Smooth muscle cell (in vitro differentiated cells): Measurements from ENCODE around the gene PRR32. TPM values are rescaled to one million over a fixed set of nuclear protein-coding genes. Genes with fewer than 3 reads are reported as not detected.
"Not testable (repeated sequence)": the region's sequence is repeated elsewhere in the genome, so short reads cannot be mapped to it uniquely, and the experiment has no call there.

ENCODE experiments used
- DNase-seq: peaks from one replicate; lab custom pipeline; 2025; ENCODE audit not compliant: unreplicated experiment; lab: John Stamatoyannopoulos, UW
- H2AFZ ChIP-seq: fragments of 200-600 bp; sonication (generic); 2 replicates; pipeline ENCODE4 v1.6.0; 2016; ENCODE audit warnings: antibody characterized with exemption, low read depth, mild to moderate bottlenecking
- H3F3A ChIP-seq: fragments of 200-600 bp; sonication (generic); 2 replicates; pipeline ENCODE4 v1.6.0; 2017; ENCODE audit warnings: antibody characterized with exemption, low read depth
- H3K27ac ChIP-seq: fragments of 200-600 bp; sonication (generic); 2 replicates; pipeline ENCODE4 v1.5.1; 2016; ENCODE audit warnings: low read depth, mild to moderate bottlenecking
- H3K27me3 ChIP-seq: fragments of 200-600 bp; sonication (generic); 2 replicates; pipeline ENCODE4 v1.6.1; 2016; ENCODE audit warnings: low read depth, mild to moderate bottlenecking
- H3K36me3 ChIP-seq: fragments of 200-600 bp; sonication (generic); 2 replicates; pipeline ENCODE4 v1.5.1; 2016; ENCODE audit warnings: low read depth
- H3K4me1 ChIP-seq: fragments of 200-600 bp; sonication (generic); 2 replicates; pipeline ENCODE4 v1.5.1; 2016; ENCODE audit warnings: low read depth
- H3K4me2 ChIP-seq: fragments of 200-600 bp; sonication (generic); 2 replicates; pipeline ENCODE4 v1.6.0; 2016; ENCODE audit warnings: mild to moderate bottlenecking
- H3K4me3 ChIP-seq: fragments of 200-600 bp; sonication (generic); 2 replicates; pipeline ENCODE4 v1.5.1; 2016; ENCODE audit warnings: mild to moderate bottlenecking
- H3K79me2 ChIP-seq: fragments of 200-600 bp; sonication (generic); 2 replicates; pipeline ENCODE4 v1.6.0; 2016; ENCODE audit warnings: low read depth, mild to moderate bottlenecking
- H3K9ac ChIP-seq: fragments of 200-600 bp; sonication (generic); 2 replicates; pipeline ENCODE4 v1.6.0; 2016; ENCODE audit warnings: low read depth
- H3K9me3 ChIP-seq: fragments of 200-600 bp; sonication (generic); replicated peaks from 2 replicates; pipeline ENCODE4 v1.5.1; 2016; ENCODE audit warnings: low read depth
- H4K20me1 ChIP-seq: fragments of 200-600 bp; sonication (generic); 2 replicates; pipeline ENCODE4 v1.6.0; 2016; ENCODE audit warnings: low read depth
- CTCF ChIP-seq: fragments of 200-600 bp; sonication (generic); IDR thresholded peaks from 2 replicates; pipeline ENCODE4 v1.5.1; 2017; ENCODE audit warnings: borderline replicate concordance, mild to moderate bottlenecking, antibody characterized with exemption; ENCODE audit not compliant: insufficient read depth, poor library complexity, severe bottlenecking
- WGBS: methylation state at CpG from one replicate; pipeline ENCODE4 v1.1.7; 2016; ENCODE audit warnings: low lambda C conversion rate; 5-methylcytosine and 5-hydroxymethylcytosine counted together
- polyA plus RNA-seq: library from polyadenylated mRNA; unstranded; fragments of >200 nt; fragmentation: Nextera tagmentation; extraction: Ambion mirVana; gene quantifications from 2 replicates; pipeline ENCODE4 v1.2.1, GENCODE V29; 2016
- total RNA-seq: library from RNA; depleted of rRNA; stranded (reverse); fragments of >200 nt; gene quantifications from 2 replicates; pipeline ENCODE4 v1.2.3, GENCODE V29; 2014

The PRR32 gene, protein sequence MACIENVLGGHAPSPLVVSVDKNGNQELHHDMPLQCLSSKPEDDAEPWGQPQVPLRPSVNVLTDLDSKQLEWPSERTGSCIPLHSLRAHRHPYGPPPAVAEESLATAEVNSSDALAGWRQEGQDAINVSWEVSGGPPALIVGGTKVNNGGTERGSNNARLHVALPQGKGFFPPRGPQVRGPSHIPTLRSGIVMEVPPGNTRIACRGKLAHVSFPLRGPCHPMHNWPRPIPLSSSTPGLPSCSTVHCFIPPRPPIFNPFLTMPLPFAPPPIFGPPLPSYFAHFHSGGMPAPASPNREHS
- total RNA-seq (not detected in 2 replicates), polyA plus RNA-seq (not detected in 2 replicates)

DNA sequence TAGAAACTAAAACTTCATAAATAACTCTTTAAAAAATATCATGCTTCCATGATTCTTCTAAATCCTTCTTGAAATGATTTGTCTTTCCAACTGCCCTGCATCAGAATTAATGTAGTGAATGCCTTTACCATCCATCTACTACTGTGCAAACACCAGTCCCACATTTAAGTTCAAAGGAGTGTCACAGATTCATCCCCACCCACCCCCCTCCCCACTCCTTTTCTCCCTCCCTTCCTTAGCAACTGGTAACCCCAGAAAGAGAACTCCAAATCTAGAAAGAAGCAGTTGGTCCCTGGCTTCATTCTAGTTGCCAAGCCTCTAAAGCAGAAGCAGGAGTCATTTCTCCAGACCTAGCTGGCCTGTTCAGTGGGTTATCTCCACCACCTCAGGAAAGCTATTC is at the start of gene PRR32:
PRR32 (plus strand) TSS at position 301 of the 400 bp plus-strand sequence. CDS start 115 bp downstream, outside the sequence.
- H3K9ac ChIP-seq = no peak within 1 kb of the TSS
- no peak within 1 kb of the TSS for H3K4me3 ChIP-seq
- no peak within 1 kb of the TSS for H2AFZ ChIP-seq
- H3K27ac ChIP-seq = no peak within 1 kb of the TSS
- H3K4me1 ChIP-seq = no peaks in the 10 kb centered on the region
- no peak for DNase-seq
- H3K27me3 ChIP-seq = no peaks in the 10 kb centered on the region
- H3K9me3 ChIP-seq = no peaks in the 10 kb centered on the region
- TF ChIP-seq CTCF = no peak
- H3F3A ChIP-seq = no peaks in the 10 kb centered on the region
- H3K4me2 ChIP-seq = peak within 1 kb of the TSS; percentile 9
- H4K20me1 ChIP-seq = no peaks in the 10 kb centered on the region
- H3K36me3 ChIP-seq = no peaks in the 10 kb centered on the region
- H3K79me2 ChIP-seq = no peaks in the 10 kb centered on the region

DNA sequence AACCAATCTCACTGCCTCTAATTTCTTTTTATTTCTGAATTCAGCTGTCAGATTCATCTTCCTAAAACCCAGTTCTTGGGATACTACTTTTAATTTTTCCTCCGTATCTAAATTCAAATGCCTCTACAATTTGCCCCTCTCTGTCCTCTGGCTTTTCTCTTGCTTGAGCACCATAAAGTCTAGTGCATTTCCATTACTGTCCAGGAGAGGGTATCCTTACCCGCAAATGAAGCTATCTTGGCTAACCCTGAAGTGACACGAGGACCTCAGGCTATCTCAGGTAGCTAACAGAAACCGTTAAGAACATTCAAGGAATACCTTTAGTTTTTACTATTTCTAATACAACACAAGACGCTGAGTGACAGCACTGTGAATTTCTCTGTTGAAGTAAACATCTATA is 49.4 kb upstream of the PRR32 start:
- H3K4me2 ChIP-seq = no peak overlapping the region
- H2AFZ ChIP-seq = no peak overlapping the region
- H3K36me3 ChIP-seq = no peaks in the 10 kb centered on the region
- H3K9ac ChIP-seq = no peak overlapping the region
- H3K4me1 ChIP-seq = no peaks in the 10 kb centered on the region
- peaks cover 3% of the 10 kb centered on the region for H3K9me3 ChIP-seq
- no peak overlapping the region for H3K4me3 ChIP-seq
- no peaks in the 10 kb centered on the region for H3K79me2 ChIP-seq
- 34% methylated on average over 5 of the region's 5 CpGs for WGBS
- no peaks in the 10 kb centered on the region for H3K27me3 ChIP-seq
- peak; percentile 46 for TF ChIP-seq CTCF
- H3F3A ChIP-seq = no peaks in the 10 kb centered on the region
- H4K20me1 ChIP-seq = no peaks in the 10 kb centered on the region
- no peak for DNase-seq
- H3K27ac ChIP-seq = no peak overlapping the region

DNA sequence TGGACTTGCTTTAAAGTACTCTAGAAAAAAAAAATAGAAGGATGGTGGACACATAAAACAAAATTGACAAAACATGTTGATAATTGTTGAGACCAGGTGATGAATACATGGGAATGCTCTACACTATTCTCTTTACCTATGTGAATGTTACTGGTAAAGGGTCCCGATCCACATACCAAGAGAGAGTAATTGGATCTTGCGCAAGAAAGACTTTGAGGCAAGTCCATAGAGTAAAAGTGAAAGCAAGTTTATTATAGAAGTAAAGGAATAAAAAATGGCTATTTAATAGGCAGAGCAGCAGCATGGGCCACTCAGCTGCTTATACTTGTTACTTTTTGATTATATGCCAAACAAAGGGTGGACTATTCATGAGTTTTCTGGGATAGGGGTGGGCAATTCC is 34.0 kb upstream of the PRR32 start:
- Histone ChIP-seq H2AFZ (no peak overlapping the region), H3K4me3 (no peak overlapping the region), H3K27me3 (no peaks in the 10 kb centered on the region), H4K20me1 (no peaks in the 10 kb centered on the region), H3K27ac (no peak overlapping the region), H3K9ac (no peak overlapping the region), H3F3A (no peaks in the 10 kb centered on the region), H3K9me3 (no peaks in the 10 kb centered on the region), H3K4me1 (no peaks in the 10 kb centered on the region), H3K36me3 (no peaks in the 10 kb centered on the region), H3K79me2 (no peaks in the 10 kb centered on the region), H3K4me2 (no peak overlapping the region)
- 98% methylated on average over 2 of the region's 2 CpGs for WGBS
- no peak for DNase-seq
- TF ChIP-seq CTCF = no peak

DNA sequence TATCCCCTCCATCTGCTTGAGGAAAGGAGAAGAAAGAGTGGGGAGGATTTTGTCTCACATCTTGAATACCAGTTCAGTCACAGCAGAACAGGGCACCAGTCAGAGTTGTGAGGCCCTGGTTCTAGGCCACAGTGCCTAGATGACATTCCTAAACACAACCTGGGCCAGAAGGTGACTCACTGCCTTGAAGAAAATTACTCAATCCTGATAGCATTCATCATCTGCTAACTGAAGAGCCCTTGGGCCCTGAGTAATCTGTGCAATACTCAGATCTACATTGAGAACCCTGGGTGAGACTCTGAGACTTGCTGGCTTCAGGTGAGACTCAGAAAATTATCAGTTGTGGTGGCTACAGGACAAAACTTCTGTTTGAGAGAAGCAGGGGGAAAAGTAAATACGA is 20.5 kb upstream of the PRR32 start:
- H4K20me1 ChIP-seq = no peaks in the 10 kb centered on the region
- H3K9me3 ChIP-seq = no peaks in the 10 kb centered on the region
- WGBS = 38% methylated on average over 1 of the region's 1 CpG
- H3K9ac ChIP-seq = no peak overlapping the region
- TF ChIP-seq CTCF = no peak
- H3K79me2 ChIP-seq = no peaks in the 10 kb centered on the region
- no peak overlapping the region for H2AFZ ChIP-seq
- no peaks in the 10 kb centered on the region for H3K27me3 ChIP-seq
- H3K4me1 ChIP-seq = no peaks in the 10 kb centered on the region
- H3K4me3 ChIP-seq = no peak overlapping the region
- no peaks in the 10 kb centered on the region for H3K36me3 ChIP-seq
- H3K4me2 ChIP-seq = no peak overlapping the region
- H3K27ac ChIP-seq = no peak overlapping the region
- no peaks in the 10 kb centered on the region for H3F3A ChIP-seq
- no peak for DNase-seq

- not testable (repeated sequence) for H3K27ac ChIP-seq, H2AFZ ChIP-seq, DNase-seq, H4K20me1 ChIP-seq, H3K9me3 ChIP-seq, H3F3A ChIP-seq, H3K4me1 ChIP-seq, H3K36me3 ChIP-seq, H3K79me2 ChIP-seq, H3K27me3 ChIP-seq, H3K4me3 ChIP-seq, H3K9ac ChIP-seq, H3K4me2 ChIP-seq
- WGBS = 76% methylated on average over 3 of the region's 3 CpGs
Measured at GRCh38 chrX:126806784-126807183, 12.7 kb upstream of the PRR32 start.
